OCI-LY1 (cell line): ENCODE measurements around the gene SULF2.

ENCODE experiments used
- EZH2 ChIP-seq: fragments of 200-600 bp; sonication (generic), shearing (Covaris generic); IDR thresholded peaks from 2 replicates; pipeline ENCODE4 v1.8.0; 2017; ENCODE audit warnings: borderline replicate concordance, mixed run types, mild to moderate bottlenecking, antibody characterized with exemption, low read length, moderate library complexity, mixed read lengths
- TF ChIP-seq, protein P1 (sequence below): fragments of 200-600 bp; sonication (generic), shearing (Covaris generic); IDR thresholded peaks from 2 replicates; pipeline ENCODE4 v1.5.1; 2017; ENCODE audit warnings: mild to moderate bottlenecking, antibody characterized with exemption, low read length, moderate library complexity, mixed read lengths

DNA sequence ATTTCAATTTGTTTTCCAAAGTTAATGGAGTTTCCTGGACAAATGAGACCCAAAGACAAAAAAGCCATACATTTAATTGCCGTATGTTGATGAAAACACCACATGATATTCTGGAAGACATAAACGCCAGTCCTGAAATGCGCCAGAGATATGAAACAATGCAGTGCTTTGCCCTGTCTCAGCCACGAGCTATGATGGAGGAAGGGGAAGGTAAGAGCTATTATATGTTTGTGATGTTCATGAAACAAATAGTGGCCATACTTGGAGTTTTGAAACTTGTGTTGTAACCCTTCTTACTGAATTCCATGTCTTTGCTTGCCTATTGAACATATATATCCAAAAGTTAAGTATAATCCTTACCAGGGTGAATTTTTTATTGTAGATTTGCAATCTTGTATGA is 157.7 kb downstream of the SULF2 start:
- TF ChIP-seq, protein P1, sequence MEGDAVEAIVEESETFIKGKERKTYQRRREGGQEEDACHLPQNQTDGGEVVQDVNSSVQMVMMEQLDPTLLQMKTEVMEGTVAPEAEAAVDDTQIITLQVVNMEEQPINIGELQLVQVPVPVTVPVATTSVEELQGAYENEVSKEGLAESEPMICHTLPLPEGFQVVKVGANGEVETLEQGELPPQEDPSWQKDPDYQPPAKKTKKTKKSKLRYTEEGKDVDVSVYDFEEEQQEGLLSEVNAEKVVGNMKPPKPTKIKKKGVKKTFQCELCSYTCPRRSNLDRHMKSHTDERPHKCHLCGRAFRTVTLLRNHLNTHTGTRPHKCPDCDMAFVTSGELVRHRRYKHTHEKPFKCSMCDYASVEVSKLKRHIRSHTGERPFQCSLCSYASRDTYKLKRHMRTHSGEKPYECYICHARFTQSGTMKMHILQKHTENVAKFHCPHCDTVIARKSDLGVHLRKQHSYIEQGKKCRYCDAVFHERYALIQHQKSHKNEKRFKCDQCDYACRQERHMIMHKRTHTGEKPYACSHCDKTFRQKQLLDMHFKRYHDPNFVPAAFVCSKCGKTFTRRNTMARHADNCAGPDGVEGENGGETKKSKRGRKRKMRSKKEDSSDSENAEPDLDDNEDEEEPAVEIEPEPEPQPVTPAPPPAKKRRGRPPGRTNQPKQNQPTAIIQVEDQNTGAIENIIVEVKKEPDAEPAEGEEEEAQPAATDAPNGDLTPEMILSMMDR: no peak
- TF ChIP-seq EZH2: no peak
